Endothelial cell of umbilical vein (primary cell): ENCODE data around the gene NEK4. TPM values are rescaled to one million over a fixed set of nuclear protein-coding genes. Genes with fewer than 3 reads are reported as not detected.

ENCODE experiments used
- BruUV-seq: library from RNA; stranded (reverse); fragments of 400-500 nt; replicated peaks from 2 replicates; lab custom pipeline; 2021; lab: Mats Ljungman, UMichigan
- CTCF ChIA-PET: fragments of 300-600, 350-600 bp; sonication (Branson Sonifier 250); formaldehyde crosslinking; loops from one replicate; lab custom pipeline; 2021; ENCODE audit warnings: antibody characterized with exemption, inconsistent platforms; lab: Charles Lee
- POLR2A ChIA-PET: fragments of 300-600, 350-600 bp; sonication (Branson Sonifier 250); formaldehyde crosslinking; loops from one replicate; lab custom pipeline; 2021; ENCODE audit warnings: antibody characterized with exemption, inconsistent platforms; lab: Charles Lee
- DNase-seq: peaks from one replicate; pipeline ENCODE4 v3.0.0-alpha.2; 2011; ENCODE audit warnings: low read depth, low spot score
- FAIRE-seq: peaks from 2 replicates; lab custom pipeline; 2011; peaks lifted over from hg19 to GRCh38; lab: Jason Lieb, UNC
- H2AFZ ChIP-seq: 2 replicates; pipeline ENCODE4 v1.6.0; 2012; ENCODE audit warnings: low read depth, low read length, control low read depth, inconsistent platforms
- H3K27ac ChIP-seq: 2 replicates; pipeline ENCODE4 v1.5.1; 2011; ENCODE audit warnings: low read depth, mild to moderate bottlenecking, control low read depth, low read length, moderate library complexity; ENCODE audit not compliant: insufficient read depth
- H3K27me3 ChIP-seq, 2 experiments: 2 replicates each; pipeline versions ENCODE4 v1.6.0 to v1.6.1; 2011; ENCODE audit warnings: low read length in 2 of 2, mixed read lengths in 1 of 2; ENCODE audit not compliant: control insufficient read depth in 2 of 2, insufficient read depth in 2 of 2
- H3K36me3 ChIP-seq, 2 experiments: 2 replicates in 1 of 2; 3 replicates in 1 of 2; pipeline ENCODE4 v1.5.1; 2011; ENCODE audit warnings: low read length in 2 of 2, mild to moderate bottlenecking in 1 of 2, moderate library complexity in 1 of 2; ENCODE audit not compliant: control insufficient read depth in 2 of 2, insufficient read depth in 2 of 2; ENCODE audit errors: extremely low read depth in 1 of 2
- H3K4me1 ChIP-seq: 3 replicates; pipeline ENCODE4 v1.5.1; 2011; ENCODE audit warnings: mild to moderate bottlenecking, low read length; ENCODE audit not compliant: control insufficient read depth, insufficient read depth; ENCODE audit errors: extremely low read depth
- H3K4me2 ChIP-seq: 2 replicates; pipeline ENCODE4 v1.6.1; 2011; ENCODE audit warnings: low read length, control low read depth, mixed read lengths; ENCODE audit not compliant: insufficient read depth
- H3K4me3 ChIP-seq, 3 experiments: fragments of 200-600 bp in 1 of 3; sonication (generic), shearing (Covaris generic) in 1 of 3; replicated peaks in 1 of 3; 2 replicates each; pipeline ENCODE4 v1.5.1; 2011 to 2016; ENCODE audit warnings: control low read depth in 3 of 3, low read length in 3 of 3, mild to moderate bottlenecking in 2 of 3, inconsistent platforms in 1 of 3, low read depth in 1 of 3, moderate library complexity in 1 of 3; ENCODE audit not compliant: insufficient read depth in 1 of 3
- H3K79me2 ChIP-seq: 2 replicates; pipeline ENCODE4 v1.6.0; 2012; ENCODE audit warnings: low read length, inconsistent platforms; ENCODE audit not compliant: control insufficient read depth, insufficient read depth
- H3K9ac ChIP-seq: replicated peaks from 2 replicates; pipeline ENCODE3; 2011; ENCODE audit warnings: low read length, control low read depth; ENCODE audit not compliant: insufficient read depth; ENCODE audit errors: extremely low read depth
- H3K9me1 ChIP-seq: replicated peaks from 3 replicates; pipeline ENCODE4 v1.6.0; 2011; ENCODE audit warnings: mild to moderate bottlenecking, low read length; ENCODE audit not compliant: control insufficient read depth, insufficient read depth; ENCODE audit errors: extremely low read depth
- H3K9me3 ChIP-seq: replicated peaks from 2 replicates; pipeline ENCODE4 v1.5.1; 2012; ENCODE audit warnings: low read length, inconsistent platforms; ENCODE audit not compliant: control insufficient read depth, insufficient read depth
- H4K20me1 ChIP-seq: replicated peaks from 2 replicates; pipeline ENCODE3; 2011; ENCODE audit warnings: mild to moderate bottlenecking, low read length; ENCODE audit not compliant: control insufficient read depth, insufficient read depth; ENCODE audit errors: extremely low read depth
- CTCF ChIP-seq, 2 donors: IDR thresholded peaks; 1 replicate in 1 of 2; 2 replicates in 1 of 2; pipeline ENCODE4 v1.5.1; 2011; ENCODE audit warnings: low read length in 2 of 2, mild to moderate bottlenecking in 2 of 2, moderate library complexity in 2 of 2, control low read depth in 1 of 2, inconsistent platforms in 1 of 2, low read depth in 1 of 2; ENCODE audit not compliant: insufficient read depth in 1 of 2; ENCODE audit errors: extremely low read depth in 1 of 2
- EZH2 ChIP-seq: IDR thresholded peaks from 2 replicates; pipeline ENCODE4 v1.6.1; 2012; ENCODE audit warnings: borderline replicate concordance, low read depth, mild to moderate bottlenecking, moderate library complexity, low read length, inconsistent platforms; ENCODE audit not compliant: severe bottlenecking
- FOS ChIP-seq: IDR thresholded peaks from 2 replicates; pipeline ENCODE4 v1.6.1; 2011; ENCODE audit warnings: mild to moderate bottlenecking, low read length, moderate library complexity, borderline replicate concordance; ENCODE audit not compliant: insufficient read depth
- GATA2 ChIP-seq: IDR thresholded peaks from 2 replicates; pipeline ENCODE4 v1.7.0; 2011; ENCODE audit warnings: low read depth, mild to moderate bottlenecking, moderate library complexity, mixed read lengths, low read length; ENCODE audit not compliant: insufficient read length, insufficient read depth
- JUN ChIP-seq: IDR thresholded peaks from 2 replicates; pipeline ENCODE4 v1.6.1; 2011; ENCODE audit warnings: borderline replicate concordance, low read depth; ENCODE audit not compliant: insufficient read length, insufficient read depth
- MAX ChIP-seq: IDR thresholded peaks from 2 replicates; pipeline ENCODE4 v1.6.1; 2011; ENCODE audit not compliant: insufficient read depth, insufficient read length
- MYC ChIP-seq: IDR thresholded peaks from one replicate; pipeline ENCODE4 v1.6.1; 2011; ENCODE audit warnings: mild to moderate bottlenecking, low read depth, low read length
- POLR2A ChIP-seq: IDR thresholded peaks from 2 replicates; pipeline ENCODE4 v1.6.1; 2012; ENCODE audit warnings: low read depth, mild to moderate bottlenecking, control low read depth, low read length
- POLR2AphosphoS5 ChIP-seq: IDR thresholded peaks from 2 replicates; pipeline ENCODE4 v1.6.1; 2012; ENCODE audit warnings: low read depth, mild to moderate bottlenecking, control low read depth, low read length, moderate library complexity; ENCODE audit not compliant: insufficient read depth
- dilution Hi-C: fragments of 300-500 bp; cut with MboI; formaldehyde crosslinking; loops from one replicate; pipeline ENCODE4 v1.15.0; 2019; ENCODE audit warnings: low sequenced_read_pairs; ENCODE audit not compliant: extremely low pct_ligation_motif_present
- intact Hi-C: fragments of 100-400 bp; cut with micrococcal nuclease; formaldehyde crosslinking; loops from one replicate; pipeline ENCODE4 v1.10.0; 2022
- polyA plus RNA-seq, 4 experiments: library from polyadenylated mRNA; depleted of rRNA in 3 of 4; stranded (reverse) in 3 of 4; unstranded in 1 of 4; fragments of >200 nt; gene quantifications; 2 replicates each; pipeline versions ENCODE4 v1.2.1 to v1.2.3, GENCODE V29; 2011 to 2012; ENCODE audit warnings: missing spikeins in 1 of 4
- total RNA-seq: library from RNA; stranded (reverse); gene quantifications from 2 replicates; pipeline ENCODE4 v1.2.3, GENCODE V29; 2021

Gene NEK4
- total and polyA plus RNA-seq, 2 donors (not counting 3 experiments of a cell fraction or from before 2014, with no cell fraction given) = 4.4 to 20.8 TPM

- CTCF ChIA-PET = interaction anchor here (1.8 kb wide), 1 partner anchor 10 kb away, joined by 11 read pairs; no protein-coding TSS in a partner anchor
- FAIRE-seq (no peak), DNase-seq (no peak)
- dilution Hi-C loops = no loop called here
- no TSS peak for BruUV-seq
- H3K9me1 ChIP-seq = no peaks in the 10 kb centered on the region
- no peak overlapping the region for H3K9ac ChIP-seq
- no peaks in the 10 kb centered on the region for H4K20me1 ChIP-seq
- no peaks in the 10 kb centered on the region for H3K36me3 ChIP-seq
- no peak overlapping the region for H3K27ac ChIP-seq
- no peaks in the 10 kb centered on the region for H3K79me2 ChIP-seq
- H3K27me3 ChIP-seq = no peaks in the 10 kb centered on the region
- no peak overlapping the region for H3K4me2 ChIP-seq
- no peak overlapping the region for H2AFZ ChIP-seq
- no peak for TF ChIP-seq JUN
- no peak for TF ChIP-seq FOS
- intact Hi-C loops = no loop called here
- POLR2A ChIA-PET = no interaction called here
- no peaks in the 10 kb centered on the region for H3K9me3 ChIP-seq
- no peaks in the 10 kb centered on the region for H3K4me1 ChIP-seq
- no peak overlapping the region for H3K4me3 ChIP-seq
Measured at GRCh38 chr3:52816654-52817053, 45.9 kb upstream of the NEK4 start.

DNA sequence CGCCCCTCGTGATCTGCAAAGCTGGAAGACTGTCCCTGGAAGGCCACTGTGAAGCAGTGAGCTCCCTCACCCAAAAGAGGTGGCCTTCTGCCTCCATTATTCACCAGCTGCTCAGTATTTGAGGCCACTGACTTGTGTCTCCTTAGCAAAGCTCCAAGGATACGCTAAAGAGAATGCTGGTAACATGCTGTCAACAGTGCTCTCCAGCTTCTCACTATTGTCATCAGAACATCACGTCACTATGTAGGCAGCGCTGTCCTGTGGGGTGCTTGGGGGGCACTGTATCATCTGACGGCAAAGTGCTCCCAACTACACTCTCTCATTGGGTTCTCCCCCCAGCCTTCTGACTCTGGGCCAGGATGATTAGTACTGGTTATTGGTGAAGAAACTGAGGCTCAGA, 45.5 kb upstream of the NEK4 start:
- TF ChIP-seq POLR2AphosphoS5 (no peak), JUN (no peak), EZH2 (no peak), CTCF (IDR thresholded peaks at IDR 0.05; ENCODE audit: extremely low read depth in 1 of 2, insufficient read depth in 1 of 2, low read depth in 1 of 2, low read length in 2 of 2) (no peak), FOS (no peak), MAX (no peak), GATA2 (no peak), POLR2A (no peak), MYC (no peak)
- intact Hi-C loops = no loop called here
- Histone ChIP-seq H3K27ac (no peak overlapping the region), H3K79me2 (no peaks in the 10 kb centered on the region), H3K36me3 (no peaks in the 10 kb centered on the region), H3K4me3 (no peak overlapping the region), H3K4me2 (no peak overlapping the region), H2AFZ (no peak overlapping the region), H3K9me3 (no peaks in the 10 kb centered on the region), H3K4me1 (no peaks in the 10 kb centered on the region), H3K9me1 (no peaks in the 10 kb centered on the region), H3K27me3 (no peaks in the 10 kb centered on the region), H3K9ac (no peak overlapping the region), H4K20me1 (no peaks in the 10 kb centered on the region)
- FAIRE-seq = no peak
- no peak for DNase-seq
- no TSS peak for BruUV-seq
- CTCF ChIA-PET = interaction anchor here (1.3 to 1.8 kb wide), 3 partner anchors 10 to 29 kb away, joined by 3 to 11 read pairs (median 4); no protein-coding TSS in a partner anchor
- POLR2A ChIA-PET = no interaction called here
- dilution Hi-C loops = no loop called here
